NCI-H1105 (cell line): ENCODE results near the gene NBEAL2.

ENCODE experiments used
- DNase-seq: peaks from one replicate; lab custom pipeline; 2025; lab: John Stamatoyannopoulos, UW

Gene NBEAL2

DNA sequence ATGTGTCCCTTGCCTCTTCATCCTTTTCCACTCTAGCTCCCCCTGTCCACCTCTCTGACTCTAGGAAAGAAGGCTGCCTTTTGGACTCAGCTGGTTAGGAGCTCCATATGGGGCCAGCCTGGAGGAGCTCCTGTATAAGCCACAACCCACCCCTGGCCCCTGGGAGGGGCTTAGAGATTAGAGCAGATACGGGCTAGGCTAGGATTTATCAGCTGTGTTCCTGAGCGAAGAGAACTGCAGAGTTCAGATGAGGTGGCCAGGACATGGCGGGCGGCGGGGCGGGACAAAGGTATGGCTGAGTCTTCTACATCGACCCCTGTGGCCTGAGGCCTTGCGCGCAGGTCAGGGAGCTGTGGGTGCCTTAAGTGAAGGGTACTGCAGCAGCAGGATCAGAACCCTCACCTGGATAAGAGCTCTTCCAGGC, 7.9 kb downstream of the NBEAL2 start:
- DNase-seq: no peak

DNA sequence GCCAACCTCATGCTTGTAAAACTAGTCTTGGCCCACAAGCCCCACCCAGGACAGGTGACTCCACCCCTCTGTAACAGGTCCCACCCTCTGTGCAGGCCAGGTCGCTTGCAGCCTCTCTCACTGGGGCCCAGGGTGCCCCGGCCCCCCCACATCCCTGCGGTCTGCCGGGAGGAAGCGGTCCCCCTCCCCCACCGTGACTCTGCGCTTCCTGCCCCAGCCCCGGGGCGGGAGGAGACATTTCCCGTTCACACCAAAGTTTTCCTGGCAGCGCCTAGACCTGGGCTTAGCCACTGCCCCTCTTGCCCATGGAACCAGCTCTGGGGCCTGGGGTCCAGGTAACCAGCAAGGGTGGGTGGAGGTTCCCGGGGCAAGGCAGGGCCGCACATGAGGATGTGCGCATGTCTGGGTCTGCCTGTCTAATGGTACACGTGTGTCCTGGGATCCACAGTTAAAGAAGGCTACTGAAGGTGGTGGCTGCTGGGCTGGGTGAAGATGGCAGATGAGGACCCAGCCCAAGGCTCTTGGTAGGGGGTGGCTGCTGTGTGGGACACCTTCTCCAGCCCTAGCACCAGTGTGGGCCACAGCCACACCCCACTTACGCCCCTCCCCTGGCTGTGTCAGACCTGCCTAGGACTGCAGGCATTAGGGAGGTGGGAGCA, 8.4 kb downstream of the NBEAL2 start:
- DNase-seq: no peak

DNA sequence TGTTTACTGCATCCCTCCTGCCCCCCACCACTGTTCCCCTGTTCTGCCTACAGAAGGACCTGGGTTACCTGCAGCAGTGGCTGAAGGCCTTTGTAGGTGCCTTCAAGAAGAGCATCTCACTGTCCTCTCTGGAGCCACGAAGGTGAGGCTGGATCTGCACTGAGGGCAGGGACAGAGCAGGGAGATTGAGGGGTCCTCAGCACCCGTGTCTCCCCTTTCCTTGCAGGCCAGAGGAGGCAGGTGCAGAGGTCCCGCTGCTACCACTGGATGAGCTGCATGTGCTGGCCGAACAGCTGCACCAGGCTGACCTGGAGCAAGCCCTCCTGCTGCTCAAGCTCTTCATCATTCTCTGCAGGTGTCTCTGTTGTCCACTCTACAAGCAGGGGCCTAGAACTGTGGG, 9.2 kb downstream of the NBEAL2 start:
- no peak for DNase-seq

DNA sequence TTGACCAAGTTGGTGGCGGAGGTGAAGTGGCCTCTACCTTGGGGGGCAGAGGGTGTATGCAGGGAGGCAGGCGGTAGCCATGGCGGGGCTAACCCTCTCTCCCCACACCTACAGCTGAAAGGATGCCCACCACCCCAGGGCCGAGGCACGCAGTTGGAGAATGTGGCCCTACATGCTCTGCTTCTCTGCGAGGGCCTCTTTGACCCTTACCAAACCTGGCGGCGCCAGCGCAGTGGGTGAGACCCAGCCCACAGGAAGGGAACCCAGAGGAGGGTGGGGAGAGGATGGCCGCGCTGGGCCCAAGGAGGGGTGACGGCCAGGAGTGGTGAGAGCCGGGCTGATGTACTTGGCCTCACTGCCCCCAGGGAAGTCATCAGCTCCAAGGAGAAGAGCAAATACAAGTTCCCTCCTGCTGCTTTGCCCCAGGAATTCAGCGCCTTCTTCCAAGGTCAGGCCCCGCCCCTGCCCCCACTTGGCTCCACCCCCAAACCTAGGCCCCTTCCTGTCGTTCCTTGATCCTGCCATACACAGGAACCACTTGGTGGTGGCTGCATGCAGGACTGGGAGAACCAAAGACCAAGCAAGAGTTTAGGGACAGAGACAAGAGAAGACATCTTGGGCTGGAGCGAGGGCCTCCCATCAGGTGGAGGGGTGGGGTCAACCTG, 9.8 kb downstream of the NBEAL2 start:
- no peak for DNase-seq

DNA sequence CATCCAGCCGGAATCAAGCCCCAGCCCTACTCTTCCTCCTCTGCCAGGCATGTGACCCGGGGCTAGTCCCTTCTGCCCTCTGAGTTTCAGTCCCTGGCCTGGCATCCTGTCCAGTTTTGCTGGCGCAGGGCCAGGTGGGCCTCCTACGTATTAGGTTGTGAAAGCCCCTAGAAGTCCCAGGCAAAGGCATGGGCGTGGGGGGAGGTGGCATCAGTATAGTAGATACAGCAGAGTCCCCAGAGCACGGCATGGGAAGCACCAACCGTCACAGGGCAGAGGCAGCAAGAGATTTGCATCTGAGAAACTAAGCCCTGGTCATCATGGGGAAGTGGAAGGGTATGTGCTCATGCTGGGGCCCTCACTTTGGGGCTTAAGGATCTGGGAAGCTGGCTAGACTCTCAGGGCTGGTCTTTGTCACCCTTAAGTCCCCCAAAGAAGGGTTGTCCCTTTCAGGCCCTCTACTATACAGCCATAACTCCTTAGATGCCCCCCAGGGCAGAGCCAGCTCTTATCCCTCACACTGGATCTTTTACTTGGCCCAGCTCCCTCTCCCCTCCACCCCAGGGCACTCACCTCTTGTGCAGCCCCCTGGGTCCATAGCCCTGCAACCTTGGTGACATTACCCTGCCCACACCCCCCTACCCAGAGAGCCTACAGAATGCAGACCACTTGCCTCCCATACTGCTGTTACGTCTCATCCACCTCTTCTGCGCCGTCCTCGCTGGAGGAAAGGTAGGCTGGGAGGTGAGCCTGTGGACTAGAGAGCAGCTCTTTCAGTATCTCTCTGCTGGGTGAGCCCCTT, 11.3 kb downstream of the NBEAL2 start:
- DNase-seq: no peak

DNA sequence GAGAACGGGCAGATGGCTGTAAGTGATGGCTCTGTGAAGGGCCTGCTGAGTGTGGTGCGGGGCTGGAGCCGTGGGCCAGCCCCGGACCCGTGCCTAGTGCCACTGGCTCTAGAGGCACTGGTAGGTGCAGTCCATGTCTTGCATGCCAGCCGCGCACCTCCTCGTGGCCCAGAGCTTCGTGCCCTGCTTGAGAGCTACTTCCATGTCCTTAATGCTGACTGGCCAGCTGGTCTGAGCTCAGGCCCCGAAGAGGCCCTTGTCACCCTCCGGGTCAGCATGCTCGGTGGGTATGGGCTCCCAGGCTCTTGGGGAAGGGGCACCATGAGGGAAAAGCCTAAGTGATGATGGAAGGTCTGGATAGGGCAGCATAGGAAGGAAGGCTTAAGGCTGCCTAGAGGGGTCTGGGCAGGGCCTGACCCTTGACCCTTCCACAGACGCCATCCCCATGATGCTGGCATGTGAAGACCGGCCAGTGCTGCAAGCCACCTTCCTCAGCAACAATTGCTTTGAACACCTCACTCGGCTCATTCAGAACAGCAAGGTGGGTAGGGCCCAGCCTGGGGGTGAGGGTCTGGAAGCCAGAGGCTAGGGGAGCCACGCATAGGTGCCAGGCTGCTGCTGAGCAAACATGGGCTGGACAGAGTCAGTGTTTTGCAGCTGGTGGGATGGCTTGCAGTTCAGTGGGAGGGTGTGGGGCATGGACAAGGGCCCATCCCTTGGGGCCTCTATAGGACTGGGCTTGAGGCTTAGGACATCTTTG, 12.1 kb downstream of the NBEAL2 start:
- no peak for DNase-seq

DNA sequence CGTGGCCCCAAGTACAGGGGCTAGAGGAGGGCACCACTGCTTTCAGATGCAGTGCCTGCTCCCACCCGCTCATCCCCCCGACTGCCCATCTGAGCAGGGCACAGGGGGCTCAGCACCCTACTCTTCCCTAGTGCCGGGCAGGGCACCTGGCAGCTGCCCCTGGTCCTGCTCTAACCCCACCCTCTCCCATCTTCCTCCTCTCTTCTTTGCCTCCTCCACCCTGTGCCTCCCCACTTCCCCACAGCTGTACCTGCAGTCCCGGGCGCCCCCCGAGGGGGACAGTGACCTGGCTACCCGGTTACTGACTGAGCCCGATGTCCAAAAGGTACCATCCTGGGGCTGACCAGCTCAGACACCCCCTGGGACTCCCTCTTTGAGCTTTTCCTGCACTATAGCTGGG, 12.8 kb downstream of the NBEAL2 start:
- DNase-seq: no peak

DNA sequence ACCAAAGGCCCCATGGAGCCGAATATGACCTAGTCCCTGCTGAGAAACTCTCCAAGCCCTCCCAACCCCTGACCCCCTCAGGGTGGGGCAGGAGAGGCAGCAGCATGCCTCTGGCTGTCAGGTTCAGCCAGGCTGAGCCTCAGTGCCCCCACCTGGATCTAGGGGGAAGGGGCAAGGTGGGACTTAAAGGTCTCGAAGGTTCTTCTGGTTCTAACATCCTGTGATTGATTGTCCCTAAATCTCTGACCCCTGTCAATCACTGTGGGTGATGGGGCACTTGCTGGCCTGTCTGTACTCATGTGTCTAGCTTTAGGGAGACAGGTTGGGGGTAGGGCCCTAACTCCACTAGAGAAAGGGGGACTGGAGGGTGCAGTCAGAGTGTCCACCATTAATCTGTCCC, 13.8 kb downstream of the NBEAL2 start:
- no peak for DNase-seq

DNA sequence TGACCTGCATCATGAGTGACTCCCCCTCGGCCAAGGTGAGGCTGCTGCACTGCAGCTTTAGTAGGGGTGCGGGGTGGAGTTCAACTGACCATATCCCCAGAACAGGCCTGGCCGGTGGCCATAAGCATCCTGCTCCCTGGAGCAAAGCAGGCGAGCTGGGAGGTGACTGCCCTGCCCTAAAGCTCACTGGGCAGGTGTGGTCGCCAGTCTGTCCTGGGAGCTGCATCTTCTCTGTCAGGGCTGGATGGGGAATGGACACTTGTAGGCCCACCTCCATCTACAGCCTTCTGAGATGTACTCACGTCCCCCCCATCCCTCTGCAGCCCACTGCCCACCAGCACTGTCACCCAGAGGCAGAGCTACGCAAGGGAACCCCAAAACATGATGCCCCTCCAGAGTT, 14.5 kb downstream of the NBEAL2 start:
- DNase-seq: no peak

DNA sequence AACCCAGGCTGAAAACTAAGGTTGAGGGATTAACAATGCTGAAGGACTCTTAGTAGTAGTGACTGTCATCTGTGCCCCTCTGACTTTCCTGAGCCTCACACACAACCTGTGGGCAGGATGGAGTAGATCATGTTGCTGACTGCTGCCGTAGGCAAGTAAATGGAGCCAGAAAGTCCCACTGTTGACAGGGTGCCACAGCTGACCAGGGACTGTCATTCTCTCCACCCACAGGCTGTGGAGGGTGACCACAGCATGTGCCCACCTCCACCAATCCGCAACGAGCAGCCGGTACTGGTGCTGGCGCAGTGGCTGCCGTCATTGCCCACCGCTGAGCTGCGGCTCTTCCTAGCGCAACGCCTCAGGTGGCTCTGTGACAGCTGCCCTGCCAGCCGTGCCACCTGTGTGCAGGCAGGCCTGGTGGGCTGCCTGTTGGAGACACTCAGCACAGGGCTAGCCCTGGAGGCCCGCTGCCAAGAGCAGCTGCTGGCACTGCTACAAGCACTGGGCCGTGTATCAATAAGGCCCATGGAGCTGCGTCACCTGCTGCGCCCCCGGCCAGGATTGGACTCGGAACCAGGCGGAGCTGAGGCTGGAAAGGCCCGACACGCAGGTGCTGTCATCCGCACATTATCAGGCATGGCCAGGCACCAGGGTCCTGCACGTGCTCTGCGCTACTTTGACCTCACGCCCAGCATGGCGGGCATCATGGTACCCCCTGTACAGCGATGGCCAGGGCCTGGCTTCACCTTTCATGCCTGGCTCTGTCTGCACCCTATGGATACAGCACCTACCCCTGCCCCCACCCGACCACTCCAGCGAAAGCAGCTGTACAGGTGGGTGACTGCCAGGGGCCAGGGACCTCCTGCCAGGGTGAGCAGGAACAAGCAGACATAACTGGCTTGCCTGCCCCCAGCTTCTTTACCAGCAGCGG, 15.6 kb downstream of the NBEAL2 start:
- DNase-seq: no peak

DNA sequence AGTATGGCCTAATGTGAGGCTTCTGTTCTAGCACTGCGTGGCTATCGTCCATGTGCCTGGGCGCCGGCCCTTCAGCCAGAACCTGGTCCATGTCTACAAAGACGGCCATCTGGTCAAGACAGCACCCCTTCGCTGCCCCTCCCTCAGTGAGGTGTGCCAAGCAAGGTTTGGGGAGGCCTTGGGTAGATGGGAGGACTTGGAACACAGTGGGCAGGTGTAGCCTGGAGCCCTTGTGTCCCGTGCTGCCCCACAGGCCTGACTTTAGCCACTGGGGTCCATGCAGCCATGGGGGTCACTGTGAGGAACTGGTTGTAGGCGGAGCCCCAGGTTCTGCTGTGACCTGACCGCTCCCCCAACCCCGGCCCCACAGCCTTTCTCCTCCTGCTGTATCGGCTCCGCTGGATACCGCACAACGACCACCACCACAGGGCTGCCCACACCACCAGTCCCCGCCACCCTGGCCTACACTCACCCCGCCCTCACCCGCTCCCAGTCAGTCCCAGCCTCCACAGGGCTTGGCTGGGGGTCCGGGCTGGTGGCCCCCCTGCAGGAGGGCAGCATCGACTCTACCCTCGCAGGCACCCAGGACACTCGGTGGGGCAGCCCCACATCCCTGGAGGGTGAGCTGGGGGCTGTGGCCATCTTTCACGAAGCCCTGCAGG, 16.6 kb downstream of the NBEAL2 start:
- no peak for DNase-seq

DNA sequence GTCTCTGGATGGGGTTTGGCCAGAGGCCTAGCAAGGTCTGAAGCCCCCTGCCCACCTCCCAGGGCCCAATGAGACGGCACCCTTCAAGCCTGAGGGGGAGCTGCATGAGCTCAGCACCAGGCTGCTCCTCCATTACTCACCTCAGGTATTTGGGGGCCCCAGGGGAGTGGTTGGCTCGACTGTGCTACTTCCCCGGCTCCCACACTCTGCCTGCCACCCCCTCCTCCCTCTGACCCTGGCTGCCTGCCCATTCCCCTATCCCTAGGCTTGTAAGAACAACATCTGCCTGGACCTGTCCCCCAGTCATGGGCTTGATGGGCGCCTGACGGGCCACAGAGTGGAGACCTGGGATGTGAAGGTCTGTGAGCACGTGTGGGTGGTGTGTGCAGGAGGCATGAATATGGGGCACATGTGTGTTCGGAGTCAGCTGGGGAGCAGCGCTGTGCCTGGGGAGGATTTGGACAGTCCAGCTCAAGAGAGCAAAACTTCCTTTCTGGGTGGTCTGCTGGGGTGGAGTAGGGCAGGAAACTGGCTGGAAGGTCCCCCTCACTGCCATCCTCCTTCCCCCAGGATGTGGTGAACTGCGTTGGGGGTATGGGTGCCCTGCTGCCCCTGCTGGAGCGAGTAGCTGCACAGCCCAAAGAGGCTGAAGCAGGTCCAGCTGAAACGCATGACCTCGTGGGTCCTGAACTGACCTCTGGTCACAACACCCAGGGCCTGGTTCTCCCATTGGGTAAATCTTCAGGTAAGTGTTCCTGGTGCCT, 17.4 kb downstream of the NBEAL2 start:
- no peak for DNase-seq

DNA sequence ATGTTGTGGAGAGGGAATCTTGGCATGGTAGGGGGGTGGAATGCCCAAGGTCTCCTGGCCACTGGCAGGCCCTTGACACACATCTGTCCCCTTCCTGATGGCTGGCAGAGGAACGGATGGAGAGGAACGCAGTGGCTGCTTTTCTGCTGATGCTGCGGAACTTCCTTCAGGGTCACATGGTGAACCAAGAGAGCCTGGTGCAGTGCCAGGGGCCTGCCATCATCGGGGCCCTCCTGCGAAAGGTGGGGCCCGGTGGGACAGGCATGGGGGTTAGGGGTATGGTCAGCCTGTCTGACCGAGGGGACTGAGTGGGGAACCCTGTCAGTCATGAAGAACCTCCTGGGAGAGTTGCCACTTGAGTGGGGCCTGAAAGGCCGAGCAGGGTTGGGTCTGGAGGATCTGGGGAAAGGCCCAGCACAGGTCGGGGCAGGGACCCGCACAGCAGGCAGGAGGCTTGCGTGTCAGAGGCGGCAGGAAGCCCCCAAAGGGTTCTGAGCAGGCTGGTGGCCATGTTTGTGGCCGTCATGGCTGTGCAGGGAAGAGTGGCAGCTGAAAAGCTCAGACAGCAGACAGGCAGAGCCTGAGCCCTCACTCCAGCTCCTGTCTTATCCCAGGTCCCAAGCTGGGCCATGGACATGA, 18.1 kb downstream of the NBEAL2 start:
- no peak for DNase-seq

DNA sequence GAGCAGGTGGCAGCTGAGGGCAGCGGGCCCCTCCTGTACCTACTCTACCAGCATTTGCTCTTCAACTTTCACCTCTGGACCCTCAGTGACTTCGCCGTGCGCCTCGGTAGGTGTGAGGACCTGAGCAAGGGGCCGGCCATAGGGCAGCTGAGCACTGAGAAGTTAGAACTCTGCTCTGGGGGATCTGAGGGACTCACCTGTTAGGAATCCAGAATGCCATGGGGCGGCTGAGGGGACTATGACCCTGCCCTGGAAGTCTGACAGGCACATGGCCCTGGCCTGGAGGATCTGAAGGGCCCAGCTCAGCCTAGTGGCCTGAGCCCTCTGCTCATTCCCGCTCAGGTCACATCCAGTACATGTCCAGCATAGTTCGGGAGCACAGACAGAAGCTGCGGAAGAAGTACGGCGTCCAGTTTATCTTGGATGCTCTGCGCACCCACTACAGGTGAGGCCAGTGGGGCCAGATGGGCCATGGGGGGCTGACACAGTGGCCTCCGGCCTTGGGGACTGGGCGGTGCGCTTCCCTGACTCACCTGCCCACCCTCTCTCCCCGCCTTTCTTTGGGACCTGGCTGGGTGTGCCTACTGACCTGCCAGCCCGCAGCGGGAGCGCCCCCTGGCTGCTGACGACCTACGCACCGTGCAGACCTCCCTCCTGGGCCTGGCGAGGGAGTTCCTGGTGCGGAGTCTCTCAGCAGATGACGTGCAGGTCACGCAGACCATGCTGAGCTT, 18.8 kb downstream of the NBEAL2 start:
- DNase-seq: no peak

DNA sequence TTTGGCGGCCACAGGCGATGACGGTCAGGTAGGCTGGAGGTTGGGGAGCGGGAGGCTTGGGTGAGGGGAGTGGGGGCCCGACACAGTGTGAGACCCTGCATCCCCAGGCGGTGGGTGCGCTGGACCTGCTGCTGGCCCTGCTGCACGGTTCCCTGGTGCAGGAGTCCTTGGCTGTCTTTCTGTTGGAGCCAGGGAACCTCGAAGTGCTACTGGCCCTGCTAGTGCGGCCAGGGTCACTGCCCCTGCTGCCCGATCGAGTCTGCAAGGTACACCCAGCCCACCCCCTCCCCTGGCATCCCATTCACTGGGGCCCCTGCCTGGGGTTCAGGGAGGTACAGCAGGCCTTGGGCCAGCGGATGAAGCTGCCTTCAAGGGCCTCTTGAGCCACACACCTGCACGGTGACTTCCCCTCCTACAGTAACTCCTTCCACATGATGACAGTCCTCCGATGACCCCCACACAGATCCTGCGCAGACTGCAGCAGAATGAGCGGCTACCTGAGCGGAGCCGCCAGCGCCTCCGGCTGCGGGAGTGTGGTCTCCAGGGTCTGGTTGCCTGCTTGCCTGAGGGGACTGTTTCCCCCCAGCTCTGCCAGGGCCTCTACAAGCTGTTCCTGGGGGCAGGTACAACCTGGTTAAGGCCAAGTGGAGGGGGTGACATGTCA, 19.5 kb downstream of the NBEAL2 start:
- no peak for DNase-seq

DNA sequence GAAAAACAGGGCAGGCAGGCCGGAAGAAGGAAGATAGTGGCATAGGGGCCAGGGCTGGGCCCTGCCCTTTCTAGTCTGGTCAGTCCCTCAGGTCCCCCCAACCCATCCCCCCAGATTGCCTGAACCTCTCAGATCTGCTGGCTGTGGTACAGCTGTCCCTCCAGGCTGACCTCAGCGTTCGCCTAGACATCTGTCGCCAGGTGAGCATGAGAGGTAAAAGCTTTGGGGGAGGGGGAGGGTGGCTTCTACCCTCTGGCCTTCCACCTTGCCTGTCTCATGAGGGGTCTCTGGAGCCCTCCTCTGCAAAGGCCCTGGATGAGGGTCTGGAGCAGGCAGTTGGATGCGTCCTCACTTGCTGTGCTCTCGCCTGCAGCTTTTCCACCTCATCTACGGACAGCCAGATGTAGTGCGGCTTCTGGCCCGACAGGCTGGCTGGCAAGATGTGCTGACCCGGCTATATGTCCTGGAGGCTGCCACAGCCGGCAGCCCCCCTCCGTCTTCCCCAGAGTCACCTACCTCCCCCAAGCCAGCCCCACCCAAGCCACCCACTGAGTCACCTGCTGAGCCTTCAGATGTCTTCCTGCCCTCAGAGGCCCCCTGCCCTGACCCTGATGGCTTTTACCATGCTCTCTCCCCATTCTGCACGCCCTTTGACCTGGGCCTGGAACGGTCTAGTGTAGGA, 20.2 kb downstream of the NBEAL2 start:
- no peak for DNase-seq

DNA sequence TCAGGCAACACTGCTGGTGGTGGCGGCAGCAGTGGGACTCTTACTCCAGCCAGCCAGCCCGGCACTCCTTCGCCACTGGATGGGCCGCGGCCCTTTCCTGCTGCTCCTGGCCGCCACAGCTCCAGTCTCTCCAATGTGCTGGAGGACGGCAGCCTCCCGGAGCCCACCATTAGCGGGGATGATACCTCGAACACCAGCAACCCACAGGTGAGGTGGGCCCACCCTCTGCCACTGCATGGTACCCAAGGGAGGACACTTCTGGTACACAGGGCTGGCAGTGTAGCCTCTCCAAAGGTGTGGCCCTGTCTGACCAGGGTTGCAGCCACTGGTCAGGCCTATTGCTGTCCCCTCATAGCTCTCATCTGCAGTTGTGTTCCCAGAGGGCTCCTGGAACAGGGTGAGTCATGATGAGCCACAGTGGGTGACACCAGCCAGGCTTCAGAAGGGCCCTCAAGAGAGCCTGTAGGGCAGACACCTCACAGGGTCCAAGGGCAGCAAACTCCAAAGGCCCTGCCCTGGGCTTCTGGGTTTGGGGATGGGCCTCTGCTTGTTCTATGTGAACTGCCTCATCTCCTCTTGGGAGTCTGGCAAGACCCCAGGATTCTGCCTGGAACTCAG, 20.8 kb downstream of the NBEAL2 start:
- DNase-seq: no peak
